ENCODE data around the gene UBE3D.
"Not testable (repeated sequence)": the region's sequence is repeated elsewhere in the genome, so short reads cannot be mapped to it uniquely, and the experiment has no call there.

The UBE3D gene

GRCh38 chr6:82909551-82909950 is 156.1 kb downstream of the UBE3D start:
- DNase-seq, result no peak

DNA sequence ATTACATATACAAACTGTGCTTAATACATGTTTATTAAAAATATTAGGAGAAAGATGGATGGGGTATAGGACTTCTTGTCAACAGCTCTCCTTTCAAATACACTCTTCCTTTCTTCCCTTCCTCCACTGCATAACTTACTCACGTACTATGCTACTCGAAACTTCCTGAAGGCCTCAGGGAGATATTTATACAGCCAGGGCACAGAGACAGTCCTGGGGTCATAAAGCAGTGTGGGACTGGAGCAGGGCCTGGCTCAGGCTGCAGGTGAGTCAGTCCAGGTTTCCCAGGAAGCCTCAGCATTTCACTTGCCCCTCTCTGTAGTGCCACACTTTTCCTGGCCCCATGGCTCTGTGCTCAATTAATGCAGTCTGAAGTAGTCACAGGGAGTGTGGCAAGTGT is 157.0 kb downstream of the UBE3D start:
- no peak for DNase-seq

GRCh38 chr6:82906951-82907350 is 158.7 kb downstream of the UBE3D start:
- no peak for DNase-seq

DNA sequence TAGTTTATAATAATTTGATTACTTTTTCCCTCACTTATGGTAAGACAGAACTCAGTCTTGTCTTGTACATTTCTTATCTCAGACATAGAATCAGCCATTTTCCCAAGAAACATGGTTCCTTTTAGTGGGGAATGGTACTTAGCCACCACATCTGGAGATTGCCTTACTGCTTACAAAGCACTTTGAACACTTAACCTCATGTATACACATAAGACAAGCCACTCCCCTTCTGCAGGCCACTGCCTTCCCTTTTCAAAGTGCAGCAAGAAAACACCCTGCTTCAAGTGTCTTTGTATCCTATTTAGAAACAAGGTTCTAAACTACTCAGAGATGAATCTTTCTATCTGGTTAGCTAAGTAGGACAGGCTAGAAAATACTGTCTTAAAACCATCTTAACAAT is 159.2 kb downstream of the UBE3D start:
- DNase-seq, result no peak

DNA sequence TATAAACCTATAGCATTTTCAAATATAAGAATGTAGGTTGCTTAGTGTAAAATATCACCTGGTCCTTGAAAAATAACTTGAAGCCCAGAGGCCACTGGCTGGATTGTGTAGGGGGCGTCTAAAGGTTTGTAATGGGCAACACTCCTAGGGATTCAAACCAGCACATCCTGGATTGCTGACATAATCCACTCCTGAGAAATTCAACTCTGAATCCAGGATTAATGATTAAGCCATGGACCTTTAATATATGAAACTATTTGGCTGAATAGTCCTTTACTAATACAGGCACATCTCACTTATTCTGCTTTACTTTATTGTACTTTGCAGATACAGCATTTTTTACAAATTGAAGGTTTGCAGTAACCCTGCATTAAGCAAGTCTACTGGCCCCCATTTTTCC is 160.8 kb downstream of the UBE3D start:
- no peak for DNase-seq

DNA sequence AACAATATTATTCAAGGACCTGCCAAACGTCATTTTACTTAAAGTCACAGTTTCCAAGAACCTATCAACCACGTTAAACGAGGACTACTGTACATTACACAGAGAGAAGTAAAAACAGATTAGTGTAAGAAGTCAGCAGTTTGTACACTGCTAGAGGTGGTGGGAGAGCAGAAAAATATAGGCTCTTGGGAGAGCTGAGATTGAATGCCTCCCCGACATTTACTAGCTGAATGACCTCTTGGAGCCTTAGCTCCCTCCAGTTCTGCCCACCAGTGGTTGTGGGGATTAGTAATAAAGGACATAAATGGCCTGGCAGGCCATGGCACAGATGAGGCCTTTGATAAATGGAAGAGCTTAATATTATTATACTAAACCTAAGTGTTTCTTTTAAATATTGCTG is 161.4 kb downstream of the UBE3D start:
- DNase-seq, result no peak

GRCh38 chr6:82902290-82902689 is 163.4 kb downstream of the UBE3D start:
- DNase-seq, result no peak

GRCh38 chr6:82894653-82895259 is 170.9 kb downstream of the UBE3D start:
- no peak for DNase-seq

- no peak for DNase-seq
Measured at GRCh38 chr6:82893889-82894652, 171.6 kb downstream of the UBE3D start.

GRCh38 chr6:82891503-82891902 is 174.1 kb downstream of the UBE3D start:
- not testable (repeated sequence) for DNase-seq

DNA sequence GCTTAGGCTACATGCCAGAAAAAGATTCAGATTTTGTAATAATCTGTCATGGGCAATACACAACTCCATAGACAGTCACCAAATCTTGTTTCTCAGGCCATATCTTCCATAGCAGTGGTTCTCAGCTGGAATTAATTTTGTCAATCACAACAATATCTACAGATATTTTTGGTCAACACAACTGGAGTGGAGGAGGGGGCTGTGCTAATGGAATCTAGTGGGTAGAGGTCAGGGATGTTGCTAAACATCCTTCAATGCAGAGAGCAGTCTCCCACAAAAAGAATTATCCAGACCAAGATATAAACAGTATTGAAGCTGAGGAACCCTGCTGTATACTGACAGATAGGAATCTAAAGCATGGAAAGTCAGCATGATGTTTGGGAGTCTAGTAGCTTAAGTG is 174.6 kb downstream of the UBE3D start:
- DNase-seq, result no peak

DNA sequence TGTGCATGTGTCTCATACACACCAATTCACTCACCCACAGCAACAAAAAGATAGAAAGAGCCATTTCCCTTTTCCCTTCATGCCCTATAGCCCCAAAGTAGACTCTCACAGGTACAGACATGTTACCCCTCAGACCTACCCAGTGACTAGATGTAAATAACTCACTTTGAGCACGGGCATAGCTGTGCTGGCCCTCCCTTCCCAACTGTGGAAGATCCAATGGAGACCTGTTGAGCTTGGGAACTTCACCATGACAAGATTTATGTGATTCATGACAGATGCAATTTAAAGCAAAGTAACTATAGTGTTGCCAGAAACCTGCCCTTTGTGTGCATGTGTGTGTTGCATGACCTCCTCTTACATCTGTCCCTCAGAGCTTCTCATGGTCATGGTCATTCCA is 175.4 kb downstream of the UBE3D start:
- DNase-seq, result no peak

GRCh38 chr6:82889143-82889542 is 176.5 kb downstream of the UBE3D start:
- no peak for DNase-seq

- DNase-seq, result no peak
Measured at GRCh38 chr6:82882363-82883023, 183.1 kb downstream of the UBE3D start.

- DNase-seq, result no peak
Measured at GRCh38 chr6:82881519-82881918, 184.1 kb downstream of the UBE3D start.

DNA sequence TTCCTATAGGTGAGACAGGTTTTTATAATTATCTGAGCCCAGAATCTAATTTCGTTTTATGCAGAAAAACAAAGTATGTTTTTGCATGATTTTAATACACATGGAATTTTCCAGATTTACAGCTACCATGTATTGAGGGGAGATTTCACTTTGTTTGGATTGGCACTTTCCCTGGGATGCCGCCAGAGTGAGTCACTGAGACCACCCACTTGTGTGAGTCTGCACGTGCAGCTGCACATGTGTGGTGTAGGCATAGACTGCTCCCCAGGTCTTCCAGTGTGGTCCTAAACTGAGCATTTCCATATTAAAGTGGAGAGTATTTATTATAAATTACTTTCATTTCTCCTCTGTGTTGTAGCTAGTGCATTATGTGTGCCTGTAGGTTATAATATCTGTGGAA is 186.8 kb downstream of the UBE3D start:
- DNase-seq, result no peak

GRCh38 chr6:82877213-82878195 is 188.1 kb downstream of the UBE3D start:
- no peak for DNase-seq

DNA sequence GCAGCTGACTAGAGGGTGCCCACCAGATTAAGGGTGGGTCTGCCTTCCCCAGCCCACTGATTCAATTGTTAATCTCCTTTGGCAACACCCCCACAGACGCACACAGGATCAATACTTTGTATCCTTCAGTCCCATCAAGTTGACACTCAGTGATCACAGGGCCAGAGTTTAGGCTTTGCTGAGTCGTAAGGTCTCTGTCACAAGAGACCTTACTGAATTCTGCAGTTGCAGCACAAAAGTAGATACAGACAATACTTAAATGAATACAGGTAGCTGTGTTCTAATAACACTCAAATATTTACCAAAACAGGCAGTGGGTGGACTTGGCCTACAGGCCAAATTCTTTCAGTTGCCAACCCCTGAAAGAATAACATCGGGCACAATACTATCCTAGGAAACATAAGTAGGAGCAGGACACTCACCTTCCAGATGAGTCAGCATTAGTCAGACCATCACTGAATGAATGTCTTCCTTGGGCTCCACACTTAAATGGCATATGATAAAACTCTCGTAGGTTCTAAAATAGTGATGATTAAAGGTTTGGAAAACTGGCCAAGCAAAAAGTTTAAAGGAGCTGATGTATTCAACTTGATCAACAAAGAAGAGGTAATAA is 190.0 kb downstream of the UBE3D start:
- DNase-seq, result no peak

DNA sequence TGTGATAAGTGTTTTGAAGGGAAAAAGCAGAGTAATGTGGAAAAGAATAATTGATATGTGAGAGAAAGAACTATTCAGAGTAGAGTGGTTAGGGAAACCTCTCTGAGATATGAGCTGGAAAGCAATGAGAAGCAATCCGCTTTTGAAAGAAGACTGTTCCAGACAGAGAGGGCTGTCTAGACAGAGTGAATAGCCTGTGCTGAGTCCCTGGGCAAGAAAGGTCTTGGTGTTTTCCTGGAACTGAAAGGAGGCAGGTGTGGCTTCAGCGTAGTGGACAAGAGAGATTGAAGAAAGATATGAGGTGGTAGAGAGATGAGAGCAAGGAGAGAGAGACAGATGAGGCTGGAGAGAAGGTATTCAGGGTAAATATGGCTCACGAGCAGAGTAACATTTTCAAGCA is 190.8 kb downstream of the UBE3D start:
- DNase-seq, result no peak

DNA sequence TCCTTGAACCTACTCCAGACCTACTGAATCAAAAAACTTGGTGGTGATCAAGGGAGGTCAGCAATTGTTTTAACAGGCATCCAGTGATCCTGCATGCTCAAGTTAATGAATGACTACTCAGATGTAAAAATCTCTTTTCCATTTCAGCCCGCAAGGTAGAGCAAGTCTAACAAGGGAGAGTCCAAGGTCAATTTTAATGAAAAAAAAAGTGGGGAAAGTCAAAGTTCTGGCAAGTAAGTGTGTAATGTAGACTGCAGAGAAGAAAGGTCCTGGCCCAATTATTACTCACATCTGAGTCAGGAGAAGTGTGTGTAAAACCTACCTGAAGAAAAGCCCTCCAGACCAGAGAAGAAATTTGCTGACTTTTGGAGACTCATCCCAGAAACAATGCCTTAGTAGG is 193.5 kb downstream of the UBE3D start:
- no peak for DNase-seq

- no peak for DNase-seq
Measured at GRCh38 chr6:82870582-82871172, 195.0 kb downstream of the UBE3D start.

GRCh38 chr6:82869493-82869892 is 196.1 kb downstream of the UBE3D start:
- no peak for DNase-seq
